K562 (cell line): ENCODE measurements around the gene WASL. TPM values are rescaled to one million over a fixed set of nuclear protein-coding genes. Genes with fewer than 3 reads are reported as not detected.

Experiments used
- ARID4B ChIP-seq: sonication (generic); formaldehyde crosslinking; IDR thresholded peaks from 2 replicates; pipeline ENCODE4 v1.8.0; 2022; ENCODE audit warnings: mild to moderate bottlenecking, missing genetic modification reagents
- GATA2 ChIP-seq: sonication (generic); formaldehyde crosslinking; IDR thresholded peaks from 2 replicates; pipeline ENCODE4 v1.4.0; 2020; ENCODE audit warnings: mild to moderate bottlenecking, missing genetic modification reagents
- HINFP ChIP-seq: fragments of 450-650 bp; conservative IDR thresholded peaks from 2 replicates; pipeline ENCODE4 v1.6.1; 2016; ENCODE audit warnings: missing genetic modification characterization, low read depth, mild to moderate bottlenecking, control low read depth, missing compliant biosample characterization
- HMG20A ChIP-seq: fragments of 450-650 bp; formaldehyde crosslinking; conservative IDR thresholded peaks from 2 replicates; pipeline ENCODE4 v1.4.0; 2020; ENCODE audit warnings: mild to moderate bottlenecking, mixed read lengths
- MED1 ChIP-seq: sonication (generic); formaldehyde crosslinking; IDR thresholded peaks from 2 replicates; pipeline ENCODE4 v1.8.1; 2023; ENCODE audit warnings: missing genetic modification reagents, borderline replicate concordance
- POLR2G ChIP-seq: fragments of 200-400 bp; formaldehyde crosslinking; IDR thresholded peaks from 2 replicates; pipeline ENCODE4 v1.6.1; 2017; ENCODE audit warnings: low read depth, mild to moderate bottlenecking, antibody characterized with exemption, low read length, moderate library complexity
- RNF219 ChIP-seq: fragments of 250-450 bp; sonication (Bioruptor Pico); IDR thresholded peaks from 2 replicates; pipeline ENCODE4 v1.5.0; 2022; ENCODE audit warnings: mild to moderate bottlenecking
- TFAP4 ChIP-seq: sonication (generic); formaldehyde crosslinking; IDR thresholded peaks from 2 replicates; pipeline ENCODE4 v1.8.0; 2022; ENCODE audit warnings: missing genetic modification reagents, mild to moderate bottlenecking, moderate library complexity, borderline replicate concordance
- XRCC5 ChIP-seq: fragments of 200-400 bp; formaldehyde crosslinking; IDR thresholded peaks from 2 replicates; pipeline ENCODE4 v1.6.1; 2017; ENCODE audit warnings: low read depth, mild to moderate bottlenecking, low read length
- polyA plus RNA-seq, 8 experiments: library from polyadenylated mRNA; depleted of rRNA in 4 of 8; stranded (reverse) in 5 of 8; unstranded in 3 of 8; fragments of >200 nt; fragmentation: Nextera tagmentation in 2 of 8; fragmentation: Illumina TruSeq in 1 of 8; extraction: Ambion mirVana in 2 of 8; extraction: Trizol in 1 of 8; gene quantifications; 2 replicates each; pipeline versions ENCODE4 v1.2.1 to v1.2.3, GENCODE V29; 2011 to 2014; ENCODE audit warnings: inconsistent platforms in 1 of 8, missing spikeins in 1 of 8
- total RNA-seq, 7 experiments: library from RNA; depleted of rRNA in 6 of 7; stranded (reverse); fragments of >200 nt in 6 of 7; fragmentation: Illumina TruSeq in 2 of 7; extraction: Trizol in 2 of 7; gene quantifications; 2 replicates each; pipeline versions ENCODE4 v1.2.1 to v1.2.3, GENCODE V29; 2011 to 2021; ENCODE audit warnings: low replicate concordance in 1 of 7

WASL gene
- total and polyA plus RNA-seq, 9 of the 15 experiments (the other 6 are each of a cell fraction or from before 2014, with no cell fraction given) = 3.2 to 13.9 (median 8.3) TPM

GRCh38 chr7:123655614-123656013 is 93.2 kb downstream of the WASL start, which contains the start of gene LMOD2 (continued):
- TF ChIP-seq ARID4B (CRISPR knock-in tag) (no peak), RNF219 (CRISPR knock-in tag) (no peak), HINFP (tag) (no peak), GATA2 (no peak), TFAP4 (CRISPR knock-in tag) (no peak), HMG20A (CRISPR knock-in tag) (no peak), POLR2G (no peak), XRCC5 (no peak), MED1 (CRISPR knock-in tag) (no peak)
- TF ChIP-seq, all 486 proteins: peak for 0
